ENCODE data around the gene LYST.

DNA sequence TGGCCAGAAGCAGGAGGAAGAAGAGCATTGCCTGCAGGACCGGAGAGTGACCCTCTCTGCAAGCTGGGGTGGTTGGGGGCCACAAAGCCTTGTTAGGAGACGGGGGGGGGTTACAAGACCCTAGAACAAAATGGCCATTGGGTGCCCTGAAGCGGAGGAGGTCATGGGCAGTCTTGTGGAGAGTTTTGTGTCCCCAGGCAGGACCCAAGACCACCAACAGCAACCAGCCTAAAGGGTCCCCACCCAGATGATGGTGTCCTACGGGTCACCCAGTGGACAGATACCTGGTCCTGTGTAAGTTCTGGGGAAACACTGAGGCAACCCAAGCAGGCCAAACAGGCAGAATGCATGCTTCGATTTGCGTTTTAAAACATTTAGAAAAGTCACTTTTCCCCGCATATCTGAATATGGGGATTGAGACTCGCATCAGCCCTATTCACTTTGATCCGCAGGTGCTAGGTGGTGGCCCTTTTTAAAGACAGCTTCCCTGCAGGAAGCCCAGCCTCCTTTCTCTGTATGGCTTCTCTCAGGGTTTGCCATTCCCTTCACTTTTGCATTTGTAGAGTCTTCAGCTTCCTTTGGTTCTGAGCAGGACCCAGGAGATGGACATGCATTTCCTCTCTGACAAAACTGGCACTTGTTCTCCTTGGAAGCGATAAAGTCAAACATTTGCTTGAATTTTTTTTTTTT, 238.2 kb downstream of the LYST start:
- TF ChIP-seq POLR2A (IDR thresholded peaks at IDR 0.05) (no peak), POLR2AphosphoS5 (IDR thresholded peaks at IDR 0.05) (no peak), EP300 (IDR thresholded peaks at IDR 0.05) (no peak)
- TF ChIP-seq, protein P1, sequence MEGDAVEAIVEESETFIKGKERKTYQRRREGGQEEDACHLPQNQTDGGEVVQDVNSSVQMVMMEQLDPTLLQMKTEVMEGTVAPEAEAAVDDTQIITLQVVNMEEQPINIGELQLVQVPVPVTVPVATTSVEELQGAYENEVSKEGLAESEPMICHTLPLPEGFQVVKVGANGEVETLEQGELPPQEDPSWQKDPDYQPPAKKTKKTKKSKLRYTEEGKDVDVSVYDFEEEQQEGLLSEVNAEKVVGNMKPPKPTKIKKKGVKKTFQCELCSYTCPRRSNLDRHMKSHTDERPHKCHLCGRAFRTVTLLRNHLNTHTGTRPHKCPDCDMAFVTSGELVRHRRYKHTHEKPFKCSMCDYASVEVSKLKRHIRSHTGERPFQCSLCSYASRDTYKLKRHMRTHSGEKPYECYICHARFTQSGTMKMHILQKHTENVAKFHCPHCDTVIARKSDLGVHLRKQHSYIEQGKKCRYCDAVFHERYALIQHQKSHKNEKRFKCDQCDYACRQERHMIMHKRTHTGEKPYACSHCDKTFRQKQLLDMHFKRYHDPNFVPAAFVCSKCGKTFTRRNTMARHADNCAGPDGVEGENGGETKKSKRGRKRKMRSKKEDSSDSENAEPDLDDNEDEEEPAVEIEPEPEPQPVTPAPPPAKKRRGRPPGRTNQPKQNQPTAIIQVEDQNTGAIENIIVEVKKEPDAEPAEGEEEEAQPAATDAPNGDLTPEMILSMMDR (IDR thresholded peaks at IDR 0.05) = no peak

Measured in sigmoid colon (tissue), 4 donors.